ENCODE data around the gene TMEM72. TPM values are rescaled to one million over a fixed set of nuclear protein-coding genes. Genes with fewer than 3 reads are reported as not detected.

Gene TMEM72
- total and polyA plus RNA-seq, 2 of the 13 experiments (the other 11 are each of a cell fraction or from before 2014, with no cell fraction given): 0.04 TPM; not detected in 1

DNA sequence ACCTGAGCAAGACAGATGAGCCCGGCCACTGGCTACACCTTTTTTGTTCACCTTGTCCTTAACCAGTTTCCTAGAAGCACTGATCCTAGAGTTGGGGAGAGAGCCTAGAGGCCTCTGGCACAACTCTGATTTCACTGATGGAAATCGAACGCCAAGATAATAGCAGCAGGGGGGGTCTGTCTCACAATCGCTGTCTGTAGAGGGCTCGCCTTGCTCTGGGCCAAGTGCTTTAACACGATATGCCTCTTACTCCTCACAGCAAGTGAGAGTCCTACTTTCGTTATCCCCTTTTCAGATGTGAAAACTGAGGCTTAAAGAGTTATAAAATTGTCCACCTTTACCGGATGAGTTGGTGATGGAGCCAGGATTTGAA lies 48.9 kb downstream of the TMEM72 start (continued):
- TF ChIP-seq, protein P1, sequence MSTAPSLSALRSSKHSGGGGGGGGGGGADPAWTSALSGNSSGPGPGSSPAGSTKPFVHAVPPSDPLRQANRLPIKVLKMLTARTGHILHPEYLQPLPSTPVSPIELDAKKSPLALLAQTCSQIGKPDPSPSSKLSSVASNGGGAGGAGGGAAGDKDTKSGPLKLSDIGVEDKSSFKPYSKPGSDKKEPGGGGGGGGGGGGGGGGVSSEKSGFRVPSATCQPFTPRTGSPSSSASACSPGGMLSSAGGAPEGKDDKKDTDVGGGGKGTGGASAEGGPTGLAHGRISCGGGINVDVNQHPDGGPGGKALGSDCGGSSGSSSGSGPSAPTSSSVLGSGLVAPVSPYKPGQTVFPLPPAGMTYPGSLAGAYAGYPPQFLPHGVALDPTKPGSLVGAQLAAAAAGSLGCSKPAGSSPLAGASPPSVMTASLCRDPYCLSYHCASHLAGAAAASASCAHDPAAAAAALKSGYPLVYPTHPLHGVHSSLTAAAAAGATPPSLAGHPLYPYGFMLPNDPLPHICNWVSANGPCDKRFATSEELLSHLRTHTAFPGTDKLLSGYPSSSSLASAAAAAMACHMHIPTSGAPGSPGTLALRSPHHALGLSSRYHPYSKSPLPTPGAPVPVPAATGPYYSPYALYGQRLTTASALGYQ (CRISPR knock-in tag; IDR thresholded peaks at IDR 0.05): no peak
- TF ChIP-seq NFIB (CRISPR knock-in tag; IDR thresholded peaks at IDR 0.05; ENCODE audit: borderline replicate concordance): no peak
- 0 out of 2 replicates have a peak, but pooled peaks have one; percentile 0 for TF ChIP-seq ZMAT3 (CRISPR knock-in tag; conservative IDR thresholded peaks at IDR 0.05)
- TF ChIP-seq, protein P2, sequence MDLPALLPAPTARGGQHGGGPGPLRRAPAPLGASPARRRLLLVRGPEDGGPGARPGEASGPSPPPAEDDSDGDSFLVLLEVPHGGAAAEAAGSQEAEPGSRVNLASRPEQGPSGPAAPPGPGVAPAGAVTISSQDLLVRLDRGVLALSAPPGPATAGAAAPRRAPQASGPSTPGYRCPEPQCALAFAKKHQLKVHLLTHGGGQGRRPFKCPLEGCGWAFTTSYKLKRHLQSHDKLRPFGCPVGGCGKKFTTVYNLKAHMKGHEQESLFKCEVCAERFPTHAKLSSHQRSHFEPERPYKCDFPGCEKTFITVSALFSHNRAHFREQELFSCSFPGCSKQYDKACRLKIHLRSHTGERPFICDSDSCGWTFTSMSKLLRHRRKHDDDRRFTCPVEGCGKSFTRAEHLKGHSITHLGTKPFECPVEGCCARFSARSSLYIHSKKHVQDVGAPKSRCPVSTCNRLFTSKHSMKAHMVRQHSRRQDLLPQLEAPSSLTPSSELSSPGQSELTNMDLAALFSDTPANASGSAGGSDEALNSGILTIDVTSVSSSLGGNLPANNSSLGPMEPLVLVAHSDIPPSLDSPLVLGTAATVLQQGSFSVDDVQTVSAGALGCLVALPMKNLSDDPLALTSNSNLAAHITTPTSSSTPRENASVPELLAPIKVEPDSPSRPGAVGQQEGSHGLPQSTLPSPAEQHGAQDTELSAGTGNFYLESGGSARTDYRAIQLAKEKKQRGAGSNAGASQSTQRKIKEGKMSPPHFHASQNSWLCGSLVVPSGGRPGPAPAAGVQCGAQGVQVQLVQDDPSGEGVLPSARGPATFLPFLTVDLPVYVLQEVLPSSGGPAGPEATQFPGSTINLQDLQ (CRISPR knock-in tag; IDR thresholded peaks at IDR 0.05): no peak
- 0 out of 2 replicates have a peak, but pooled peaks have one; percentile 11 for TF ChIP-seq ZNF292 (CRISPR knock-in tag; IDR thresholded peaks at IDR 0.05; ENCODE audit: borderline replicate concordance, low read depth)
- TF ChIP-seq GFI1 (CRISPR knock-in tag; IDR thresholded peaks at IDR 0.05; ENCODE audit: borderline replicate concordance): 0 out of 2 replicates have a peak, but pooled peaks have one; percentile 41
- no peak for TF ChIP-seq ZNF83 (CRISPR knock-in tag; IDR thresholded peaks at IDR 0.05; ENCODE audit: borderline replicate concordance)
- TF ChIP-seq, protein P3, sequence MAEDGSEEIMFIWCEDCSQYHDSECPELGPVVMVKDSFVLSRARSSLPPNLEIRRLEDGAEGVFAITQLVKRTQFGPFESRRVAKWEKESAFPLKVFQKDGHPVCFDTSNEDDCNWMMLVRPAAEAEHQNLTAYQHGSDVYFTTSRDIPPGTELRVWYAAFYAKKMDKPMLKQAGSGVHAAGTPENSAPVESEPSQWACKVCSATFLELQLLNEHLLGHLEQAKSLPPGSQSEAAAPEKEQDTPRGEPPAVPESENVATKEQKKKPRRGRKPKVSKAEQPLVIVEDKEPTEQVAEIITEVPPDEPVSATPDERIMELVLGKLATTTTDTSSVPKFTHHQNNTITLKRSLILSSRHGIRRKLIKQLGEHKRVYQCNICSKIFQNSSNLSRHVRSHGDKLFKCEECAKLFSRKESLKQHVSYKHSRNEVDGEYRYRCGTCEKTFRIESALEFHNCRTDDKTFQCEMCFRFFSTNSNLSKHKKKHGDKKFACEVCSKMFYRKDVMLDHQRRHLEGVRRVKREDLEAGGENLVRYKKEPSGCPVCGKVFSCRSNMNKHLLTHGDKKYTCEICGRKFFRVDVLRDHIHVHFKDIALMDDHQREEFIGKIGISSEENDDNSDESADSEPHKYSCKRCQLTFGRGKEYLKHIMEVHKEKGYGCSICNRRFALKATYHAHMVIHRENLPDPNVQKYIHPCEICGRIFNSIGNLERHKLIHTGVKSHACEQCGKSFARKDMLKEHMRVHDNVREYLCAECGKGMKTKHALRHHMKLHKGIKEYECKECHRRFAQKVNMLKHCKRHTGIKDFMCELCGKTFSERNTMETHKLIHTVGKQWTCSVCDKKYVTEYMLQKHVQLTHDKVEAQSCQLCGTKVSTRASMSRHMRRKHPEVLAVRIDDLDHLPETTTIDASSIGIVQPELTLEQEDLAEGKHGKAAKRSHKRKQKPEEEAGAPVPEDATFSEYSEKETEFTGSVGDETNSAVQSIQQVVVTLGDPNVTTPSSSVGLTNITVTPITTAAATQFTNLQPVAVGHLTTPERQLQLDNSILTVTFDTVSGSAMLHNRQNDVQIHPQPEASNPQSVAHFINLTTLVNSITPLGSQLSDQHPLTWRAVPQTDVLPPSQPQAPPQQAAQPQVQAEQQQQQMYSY (CRISPR knock-in tag; IDR thresholded peaks at IDR 0.05): no peak
- no peak; the same call in 1 of the 2 replicates for TF ChIP-seq PAX8 (CRISPR knock-in tag; IDR thresholded peaks at IDR 0.05; ENCODE audit: borderline replicate concordance)
- TF ChIP-seq ZNF703 (CRISPR knock-in tag; IDR thresholded peaks at IDR 0.05; ENCODE audit: borderline replicate concordance): no peak
- TF ChIP-seq ZNF674 (CRISPR knock-in tag; IDR thresholded peaks at IDR 0.05; ENCODE audit: low read depth): no peak
- no peak for TF ChIP-seq ZNF180 (CRISPR knock-in tag; IDR thresholded peaks at IDR 0.05; ENCODE audit: borderline replicate concordance, low read depth)
- TF ChIP-seq, protein P4, sequence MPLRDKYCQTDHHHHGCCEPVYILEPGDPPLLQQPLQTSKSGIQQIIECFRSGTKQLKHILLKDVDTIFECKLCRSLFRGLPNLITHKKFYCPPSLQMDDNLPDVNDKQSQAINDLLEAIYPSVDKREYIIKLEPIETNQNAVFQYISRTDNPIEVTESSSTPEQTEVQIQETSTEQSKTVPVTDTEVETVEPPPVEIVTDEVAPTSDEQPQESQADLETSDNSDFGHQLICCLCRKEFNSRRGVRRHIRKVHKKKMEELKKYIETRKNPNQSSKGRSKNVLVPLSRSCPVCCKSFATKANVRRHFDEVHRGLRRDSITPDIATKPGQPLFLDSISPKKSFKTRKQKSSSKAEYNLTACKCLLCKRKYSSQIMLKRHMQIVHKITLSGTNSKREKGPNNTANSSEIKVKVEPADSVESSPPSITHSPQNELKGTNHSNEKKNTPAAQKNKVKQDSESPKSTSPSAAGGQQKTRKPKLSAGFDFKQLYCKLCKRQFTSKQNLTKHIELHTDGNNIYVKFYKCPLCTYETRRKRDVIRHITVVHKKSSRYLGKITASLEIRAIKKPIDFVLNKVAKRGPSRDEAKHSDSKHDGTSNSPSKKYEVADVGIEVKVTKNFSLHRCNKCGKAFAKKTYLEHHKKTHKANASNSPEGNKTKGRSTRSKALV (CRISPR knock-in tag; IDR thresholded peaks at IDR 0.05): no peak
- no peak for TF ChIP-seq ELF4 (CRISPR knock-in tag; IDR thresholded peaks at IDR 0.05; ENCODE audit: borderline replicate concordance)
- TF ChIP-seq SNAPC2 (CRISPR knock-in tag; IDR thresholded peaks at IDR 0.05): 0 out of 2 replicates have a peak, but pooled peaks have one; percentile 11
- TF ChIP-seq ZNF552 (CRISPR knock-in tag; IDR thresholded peaks at IDR 0.05; ENCODE audit: borderline replicate concordance): 0 out of 2 replicates have a peak, but pooled peaks have one; percentile 2
- TF ChIP-seq, protein P5, sequence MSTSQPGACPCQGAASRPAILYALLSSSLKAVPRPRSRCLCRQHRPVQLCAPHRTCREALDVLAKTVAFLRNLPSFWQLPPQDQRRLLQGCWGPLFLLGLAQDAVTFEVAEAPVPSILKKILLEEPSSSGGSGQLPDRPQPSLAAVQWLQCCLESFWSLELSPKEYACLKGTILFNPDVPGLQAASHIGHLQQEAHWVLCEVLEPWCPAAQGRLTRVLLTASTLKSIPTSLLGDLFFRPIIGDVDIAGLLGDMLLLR (CRISPR knock-in tag; IDR thresholded peaks at IDR 0.05): no peak
